GM18499 (cell line): ENCODE measurements around the gene TM6SF1.
A peak's percentile ranks its signal among the peaks of the same experiment; 100 is the strongest.
"Not testable (repeated sequence)": the region's sequence is repeated elsewhere in the genome, so short reads cannot be mapped to it uniquely, and the experiment has no call there.

Experiments
- ATAC-seq: cut with Tn5 transposase; IDR thresholded peaks from one replicate; pipeline ENCODE4 v1.9.1; 2021; ENCODE audit warnings: moderate number of reproducible peaks; ENCODE audit not compliant: insufficient read depth, unreplicated experiment

TM6SF1 gene

DNA sequence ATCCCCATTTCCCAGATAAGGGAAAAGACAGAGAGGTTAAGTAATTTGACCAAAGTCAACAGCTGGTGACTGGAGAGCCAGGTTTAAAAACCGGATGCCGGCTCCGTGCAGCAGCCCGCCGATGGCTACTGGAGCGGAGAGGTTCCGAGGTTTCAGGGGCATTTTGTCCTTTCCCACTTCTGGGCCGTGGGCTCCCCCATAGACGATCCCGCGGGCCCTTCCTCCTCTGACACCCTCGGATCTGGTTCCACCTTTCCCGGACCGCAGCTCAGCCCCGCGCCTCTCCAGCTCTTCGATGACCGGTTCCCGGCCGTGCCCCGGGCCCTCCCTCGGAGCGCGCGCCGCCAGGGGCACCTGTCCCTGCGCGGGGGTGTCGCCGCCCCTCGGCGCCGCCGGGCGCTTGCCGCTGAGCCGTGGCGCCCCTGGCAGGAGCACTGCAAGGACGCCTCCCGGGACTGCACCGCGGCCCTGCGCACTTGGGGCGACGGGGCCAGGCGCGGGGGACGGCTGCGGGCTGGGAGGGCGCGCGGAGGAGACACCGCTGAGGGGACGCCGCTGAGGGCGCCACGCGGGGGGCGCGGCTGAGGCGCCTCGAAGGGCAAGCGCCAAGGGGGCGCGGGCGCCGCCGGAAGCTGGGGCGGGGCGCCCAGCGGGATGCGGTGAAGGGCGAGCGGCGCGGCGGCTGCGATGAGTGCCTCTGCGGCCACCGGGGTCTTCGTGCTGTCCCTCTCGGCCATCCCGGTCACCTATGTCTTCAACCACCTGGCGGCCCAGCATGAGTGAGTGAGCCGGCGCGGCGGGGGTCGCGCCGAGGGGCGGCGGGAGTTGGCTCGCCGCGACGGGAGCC lies at the start of gene TM6SF1:
Gene TM6SF1 (plus strand): TSS at position 652 of the 847 bp plus-strand sequence. CDS start 36 bp downstream, at position 688.
- no peak for ATAC-seq

GRCh38 chr15:83057696-83058376 lies 49.6 kb upstream of the TM6SF1 start:
- no peak for ATAC-seq

GRCh38 chr15:83061680-83062079 lies 45.8 kb upstream of the TM6SF1 start:
- ATAC-seq: no peak

GRCh38 chr15:83062768-83063180 lies 44.7 kb upstream of the TM6SF1 start:
- no peak for ATAC-seq

DNA sequence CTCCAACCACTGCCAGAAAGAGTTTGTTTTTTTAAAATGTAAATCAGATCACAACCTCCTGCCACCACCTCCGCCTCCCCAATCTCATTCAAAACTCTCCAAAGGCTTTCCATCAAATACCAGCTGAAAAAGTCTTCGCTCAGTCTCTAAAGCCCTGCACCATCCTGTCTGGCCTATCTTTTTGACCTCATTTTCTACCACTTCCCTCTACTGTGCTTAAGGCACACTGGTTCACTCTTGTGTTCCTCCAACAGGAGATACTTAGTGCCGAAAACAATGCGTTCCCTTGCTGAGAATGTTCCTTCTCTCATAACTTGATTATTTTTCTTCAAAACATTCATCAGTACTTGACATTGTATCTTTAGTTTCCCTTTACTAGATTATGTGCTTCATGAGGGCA lies 43.9 kb upstream of the TM6SF1 start:
- no peak for ATAC-seq

DNA sequence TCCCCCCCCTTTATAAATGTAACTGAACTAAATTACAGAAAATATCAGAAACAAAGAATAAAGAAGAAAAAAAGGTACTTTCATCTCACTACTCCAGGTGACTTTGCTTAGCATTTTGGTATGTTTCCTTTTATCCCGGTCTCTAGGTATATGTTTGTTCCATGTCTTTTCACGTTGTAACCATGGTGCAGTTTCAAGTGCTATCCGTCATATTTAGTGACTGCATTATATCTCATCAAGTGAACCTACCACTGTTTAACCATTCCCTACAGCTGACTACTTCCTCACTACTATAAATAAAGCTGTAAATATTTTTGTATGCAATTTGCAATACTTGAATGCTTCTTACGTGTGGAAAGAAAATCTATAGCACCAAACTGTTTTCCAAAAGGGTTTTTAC lies 42.6 kb upstream of the TM6SF1 start:
- ATAC-seq: no peak

DNA sequence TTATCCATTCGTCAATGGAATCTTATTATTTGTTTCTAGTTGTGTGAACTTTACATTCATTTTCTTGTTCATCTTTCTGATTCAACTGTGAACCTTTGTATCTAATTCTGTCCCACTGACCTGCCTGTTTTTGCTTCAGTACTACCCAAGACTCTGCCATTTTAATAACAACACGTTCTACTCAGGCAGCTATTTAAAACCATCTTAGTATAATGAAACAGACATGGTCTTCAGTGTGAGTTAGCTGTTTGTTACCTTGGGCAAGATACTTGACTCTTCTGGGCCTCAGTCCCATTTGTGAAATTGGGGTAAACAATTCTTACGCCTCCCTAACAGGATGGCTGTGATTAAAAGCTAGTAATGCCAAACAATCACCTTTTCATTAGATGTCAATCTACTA lies 42.0 kb upstream of the TM6SF1 start:
- ATAC-seq: no peak

GRCh38 chr15:83066034-83066733 lies 41.3 kb upstream of the TM6SF1 start:
- ATAC-seq: no peak

DNA sequence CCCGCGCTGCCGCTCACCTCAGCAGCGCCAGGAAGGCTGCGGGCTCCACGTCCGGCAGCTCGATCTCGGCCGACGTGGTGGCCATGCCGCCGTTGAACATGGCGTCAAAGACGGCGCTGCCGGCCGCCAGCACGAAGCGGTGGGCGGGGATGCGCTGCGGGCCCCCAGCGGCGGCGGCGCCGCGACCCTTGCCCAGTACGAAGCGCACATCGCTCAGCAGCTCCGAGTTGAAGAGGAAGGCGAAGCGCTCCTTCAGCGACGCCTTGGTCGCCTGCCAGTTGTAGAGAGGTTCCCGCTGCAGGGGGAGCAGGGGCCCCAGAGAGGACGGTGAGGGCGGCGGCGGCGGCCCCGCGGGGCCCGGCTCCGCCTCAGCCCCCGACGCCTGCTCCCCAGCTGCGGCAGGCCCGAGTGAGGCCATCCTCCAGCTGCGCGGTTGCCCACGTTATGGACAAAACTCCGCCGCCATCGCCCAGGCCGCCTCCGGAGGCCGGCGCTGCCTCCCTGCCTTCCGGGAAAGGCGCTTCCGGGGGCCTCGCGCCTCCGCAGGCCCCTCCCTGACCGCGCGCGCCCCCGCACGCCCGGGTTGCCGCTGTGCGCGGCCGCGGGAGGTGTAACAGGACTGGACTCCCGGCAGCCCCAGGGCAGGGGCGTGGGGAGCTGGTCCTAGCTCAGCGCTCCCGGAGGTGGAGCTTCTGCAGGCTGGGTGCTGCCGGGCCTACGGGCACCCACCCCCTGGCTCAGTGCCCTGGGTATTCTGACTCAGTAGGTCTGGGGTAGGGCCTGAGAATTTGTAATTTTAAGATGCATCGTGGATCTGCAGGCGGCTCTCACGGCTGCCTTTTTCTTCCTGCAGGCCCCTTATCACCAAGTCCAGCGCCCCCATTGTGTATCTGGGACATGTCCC lies 40.5 kb upstream of the TM6SF1 start, which contains the start of gene BTBD1:
Gene BTBD1 (minus strand): TSS at position 519 of the 904 bp plus-strand sequence. CDS start 101 bp downstream, at position 418.
- ATAC-seq: peak; percentile 62

GRCh38 chr15:83067638-83067962 lies 39.8 kb upstream of the TM6SF1 start:
- ATAC-seq: no peak

DNA sequence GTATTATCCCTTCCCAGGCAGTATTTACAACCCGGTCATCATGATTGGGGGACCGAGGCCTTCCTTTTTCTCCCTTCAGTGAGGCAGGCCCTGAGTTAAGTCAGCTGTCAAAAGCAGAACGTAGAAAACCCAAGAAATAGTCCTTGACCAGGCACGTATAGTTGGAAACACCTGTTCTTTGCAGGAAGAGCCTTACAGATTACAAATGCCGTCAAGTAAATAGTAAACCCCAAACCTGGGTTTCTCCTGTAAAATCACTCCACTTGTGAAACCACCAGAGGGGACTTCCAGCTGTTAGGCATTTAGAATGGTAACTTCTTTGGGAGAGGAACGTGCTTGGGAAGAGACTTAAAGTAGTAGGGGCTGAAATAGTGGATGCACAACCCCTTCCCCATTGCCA lies 39.4 kb upstream of the TM6SF1 start:
- no peak for ATAC-seq

GRCh38 chr15:83069211-83069642 lies 38.2 kb upstream of the TM6SF1 start:
- ATAC-seq: not testable (repeated sequence)

- ATAC-seq: no peak
Measured at GRCh38 chr15:83077491-83078230, 29.8 kb upstream of the TM6SF1 start.

- no peak for ATAC-seq
Measured at GRCh38 chr15:83078712-83079111, 28.7 kb upstream of the TM6SF1 start.

GRCh38 chr15:83081256-83082014 lies 26.0 kb upstream of the TM6SF1 start:
- ATAC-seq: no peak

- no peak for ATAC-seq
Measured at GRCh38 chr15:83082730-83083386, 24.6 kb upstream of the TM6SF1 start.

- not testable (repeated sequence) for ATAC-seq
Measured at GRCh38 chr15:83085461-83085860, 22.0 kb upstream of the TM6SF1 start.
